KMS-11 (cell line): ENCODE data around the gene ATP2A3.

Experiments used
- H2AFZ ChIP-seq: fragments of 200-600 bp; sonication (generic); 2 replicates; pipeline ENCODE4 v1.6.1; 2016; ENCODE audit warnings: antibody characterized with exemption, mixed run types, low read depth
- H3K27ac ChIP-seq: fragments of 200-600 bp; sonication (generic); 2 replicates; pipeline ENCODE4 v1.6.1; 2016; ENCODE audit warnings: mild to moderate bottlenecking, mixed run types
- H3K27me3 ChIP-seq: fragments of 200-600 bp; sonication (generic); 2 replicates; pipeline ENCODE4 v1.6.1; 2017; ENCODE audit warnings: mild to moderate bottlenecking, low read depth, mixed run types, moderate library complexity; ENCODE audit not compliant: insufficient read depth
- H3K36me3 ChIP-seq: fragments of 200-600 bp; sonication (generic); 2 replicates; pipeline ENCODE4 v1.6.1; 2017; ENCODE audit warnings: mild to moderate bottlenecking, mixed run types; ENCODE audit not compliant: insufficient read depth
- H3K4me1 ChIP-seq: fragments of 200-600 bp; sonication (generic); 2 replicates; pipeline ENCODE4 v1.6.1; 2016; ENCODE audit warnings: mild to moderate bottlenecking, low read depth, mixed run types; ENCODE audit not compliant: poor library complexity, severe bottlenecking
- H3K4me2 ChIP-seq: fragments of 200-600 bp; sonication (generic); 2 replicates; pipeline ENCODE4 v1.7.0; 2016; ENCODE audit warnings: mild to moderate bottlenecking, mixed run types
- H3K4me3 ChIP-seq: fragments of 200-600 bp; sonication (generic); IDR thresholded peaks from 2 replicates; pipeline ENCODE4 v1.6.1; 2017; ENCODE audit warnings: low read depth, low read length, mixed read lengths; ENCODE audit not compliant: insufficient read depth
- H3K79me2 ChIP-seq: fragments of 200-600 bp; sonication (generic); 2 replicates; pipeline ENCODE4 v1.6.1; 2016; ENCODE audit warnings: low read depth, mixed run types; ENCODE audit not compliant: insufficient read depth
- H3K9ac ChIP-seq: fragments of 200-600 bp; sonication (generic); 2 replicates; pipeline ENCODE4 v1.6.1; 2016; ENCODE audit warnings: mild to moderate bottlenecking, mixed run types
- H4K20me1 ChIP-seq: fragments of 200-600 bp; sonication (generic); 2 replicates; pipeline ENCODE4 v1.6.1; 2016; ENCODE audit warnings: mild to moderate bottlenecking, mixed run types; ENCODE audit not compliant: insufficient read depth
- CTCF ChIP-seq: fragments of 200-600 bp; sonication (generic); conservative IDR thresholded peaks from 2 replicates; pipeline ENCODE4 v1.6.1; 2017; ENCODE audit warnings: low read depth, mild to moderate bottlenecking, antibody characterized with exemption, low read length, moderate library complexity, mixed read lengths

Gene ATP2A3

GRCh38 chr17:3911271-3912053 lies 52.8 kb downstream of the ATP2A3 start:
- Histone ChIP-seq H3K4me2 (no peak overlapping the region), H3K9ac (no peak overlapping the region), H2AFZ (no peak overlapping the region), H3K27me3 (no peaks in the 10 kb centered on the region), H3K4me1 (peaks cover 6% of the 10 kb centered on the region), H4K20me1 (no peaks in the 10 kb centered on the region), H3K36me3 (no peaks in the 10 kb centered on the region), H3K27ac (no peak overlapping the region), H3K4me3 (no peak overlapping the region), H3K79me2 (no peaks in the 10 kb centered on the region)
- TF ChIP-seq CTCF, result no peak

GRCh38 chr17:3910420-3911270 lies 53.6 kb downstream of the ATP2A3 start:
- H3K36me3 ChIP-seq, result no peaks in the 10 kb centered on the region
- no peak overlapping the region for H2AFZ ChIP-seq
- no peaks in the 10 kb centered on the region for H3K27me3 ChIP-seq
- H3K4me1 ChIP-seq, result peaks cover 6% of the 10 kb centered on the region
- no peaks in the 10 kb centered on the region for H4K20me1 ChIP-seq
- H3K4me2 ChIP-seq, result no peak overlapping the region
- no peak for TF ChIP-seq CTCF
- H3K27ac ChIP-seq, result no peak overlapping the region
- no peak overlapping the region for H3K4me3 ChIP-seq
- H3K79me2 ChIP-seq, result no peaks in the 10 kb centered on the region
- no peak overlapping the region for H3K9ac ChIP-seq

- no peaks in the 10 kb centered on the region for H3K79me2 ChIP-seq
- H3K9ac ChIP-seq, result no peak overlapping the region
- no peak for TF ChIP-seq CTCF
- no peaks in the 10 kb centered on the region for H4K20me1 ChIP-seq
- no peaks in the 10 kb centered on the region for H3K36me3 ChIP-seq
- no peaks in the 10 kb centered on the region for H3K27me3 ChIP-seq
- H3K4me1 ChIP-seq, result peaks cover 3% of the 10 kb centered on the region
- H3K4me2 ChIP-seq, result no peak overlapping the region
- no peak overlapping the region for H3K27ac ChIP-seq
- no peak overlapping the region for H3K4me3 ChIP-seq
- no peak overlapping the region for H2AFZ ChIP-seq
Observed at GRCh38 chr17:3909257-3909656, 55.0 kb downstream of the ATP2A3 start.

- H3K4me3 ChIP-seq, result no peak overlapping the region
- no peak overlapping the region for H3K4me2 ChIP-seq
- H3K79me2 ChIP-seq, result no peaks in the 10 kb centered on the region
- TF ChIP-seq CTCF, result no peak
- no peaks in the 10 kb centered on the region for H3K36me3 ChIP-seq
- no peaks in the 10 kb centered on the region for H3K27me3 ChIP-seq
- no peak overlapping the region for H3K9ac ChIP-seq
- no peaks in the 10 kb centered on the region for H3K4me1 ChIP-seq
- no peak overlapping the region for H2AFZ ChIP-seq
- no peak overlapping the region for H3K27ac ChIP-seq
- H4K20me1 ChIP-seq, result no peaks in the 10 kb centered on the region
Observed at GRCh38 chr17:3907483-3908216, 56.6 kb downstream of the ATP2A3 start.
